Fibroblast of villous mesenchyme (primary cell): ENCODE results near the gene ZNF226. TPM values are rescaled to one million over a fixed set of nuclear protein-coding genes. Genes with fewer than 3 reads are reported as not detected.
"Not testable (repeated sequence)": the region's sequence is repeated elsewhere in the genome, so short reads cannot be mapped to it uniquely, and the experiment has no call there.

Experiments used
- DNase-seq: peaks from one replicate; pipeline ENCODE4 v3.0.0-alpha.2; 2010; ENCODE audit warnings: low read depth
- H3K4me3 ChIP-seq: 2 replicates; pipeline ENCODE4 v1.5.1; 2011; ENCODE audit warnings: low read depth, mild to moderate bottlenecking, low read length
- total RNA-seq: library from RNA; depleted of rRNA; stranded (reverse); fragments of >200 nt; gene quantifications from 2 replicates; pipeline ENCODE4 v1.2.3, GENCODE V29; 2012
- TF ChIP-seq, protein P1 (sequence below): IDR thresholded peaks from 2 replicates; pipeline ENCODE4 v1.5.1; 2012; ENCODE audit warnings: low read depth, mild to moderate bottlenecking, low read length; ENCODE audit not compliant: insufficient read depth

The ZNF226 gene
- total RNA-seq, 1 donor = 21.2 TPM

- TF ChIP-seq, protein P1, sequence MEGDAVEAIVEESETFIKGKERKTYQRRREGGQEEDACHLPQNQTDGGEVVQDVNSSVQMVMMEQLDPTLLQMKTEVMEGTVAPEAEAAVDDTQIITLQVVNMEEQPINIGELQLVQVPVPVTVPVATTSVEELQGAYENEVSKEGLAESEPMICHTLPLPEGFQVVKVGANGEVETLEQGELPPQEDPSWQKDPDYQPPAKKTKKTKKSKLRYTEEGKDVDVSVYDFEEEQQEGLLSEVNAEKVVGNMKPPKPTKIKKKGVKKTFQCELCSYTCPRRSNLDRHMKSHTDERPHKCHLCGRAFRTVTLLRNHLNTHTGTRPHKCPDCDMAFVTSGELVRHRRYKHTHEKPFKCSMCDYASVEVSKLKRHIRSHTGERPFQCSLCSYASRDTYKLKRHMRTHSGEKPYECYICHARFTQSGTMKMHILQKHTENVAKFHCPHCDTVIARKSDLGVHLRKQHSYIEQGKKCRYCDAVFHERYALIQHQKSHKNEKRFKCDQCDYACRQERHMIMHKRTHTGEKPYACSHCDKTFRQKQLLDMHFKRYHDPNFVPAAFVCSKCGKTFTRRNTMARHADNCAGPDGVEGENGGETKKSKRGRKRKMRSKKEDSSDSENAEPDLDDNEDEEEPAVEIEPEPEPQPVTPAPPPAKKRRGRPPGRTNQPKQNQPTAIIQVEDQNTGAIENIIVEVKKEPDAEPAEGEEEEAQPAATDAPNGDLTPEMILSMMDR = no peak
- H3K4me3 ChIP-seq = no peak overlapping the region
- DNase-seq = no peak
Observed at GRCh38 chr19:44190020-44190419, 25.1 kb downstream of the ZNF226 start.

DNA sequence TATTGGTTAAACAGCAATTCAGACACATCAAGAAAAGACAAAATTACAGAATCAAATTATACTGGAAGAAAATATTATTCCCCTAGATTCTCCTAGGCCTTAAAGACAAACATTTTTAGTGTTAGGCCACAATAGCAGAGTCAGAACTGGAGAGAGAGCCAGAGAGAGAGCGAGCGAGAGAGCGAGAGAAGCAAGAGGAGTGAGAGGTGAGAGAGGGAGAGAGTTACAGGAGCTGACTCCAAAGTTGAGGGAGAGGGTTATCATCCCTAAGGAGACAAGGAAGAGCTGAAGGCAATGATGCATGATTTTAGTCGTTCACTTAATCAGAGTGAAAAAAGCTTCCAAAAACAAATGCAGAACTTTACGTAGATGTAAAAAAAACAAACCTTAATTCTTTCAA lies 27.2 kb downstream of the ZNF226 start:
- no peak for DNase-seq
- TF ChIP-seq, protein P1 = no peak
- no peak overlapping the region for H3K4me3 ChIP-seq

- no peak overlapping the region for H3K4me3 ChIP-seq
- no peak for DNase-seq
- TF ChIP-seq, protein P1 = no peak
Observed at GRCh38 chr19:44196772-44197171, 31.9 kb downstream of the ZNF226 start.

DNA sequence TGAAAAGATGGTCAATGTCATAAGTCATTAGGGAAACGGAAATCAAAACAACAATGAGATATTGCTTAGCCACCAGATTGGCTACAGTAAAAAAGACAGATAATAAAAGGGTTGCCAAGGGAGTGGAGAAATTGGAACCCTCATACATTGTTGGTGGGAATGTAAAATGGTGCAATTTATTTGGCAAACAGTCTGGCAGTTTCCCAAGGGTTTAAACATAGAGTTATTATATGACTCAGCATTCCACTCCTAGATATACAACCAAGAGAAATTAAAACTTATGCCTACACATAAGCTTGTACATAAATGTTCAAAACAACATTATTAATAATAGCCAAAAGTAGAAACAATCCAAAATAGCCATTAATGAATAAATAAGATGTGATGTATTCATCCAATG lies 37.6 kb downstream of the ZNF226 start:
- TF ChIP-seq, protein P1 = no peak
- H3K4me3 ChIP-seq = no peak overlapping the region
- peak; percentile 7 for DNase-seq

DNA sequence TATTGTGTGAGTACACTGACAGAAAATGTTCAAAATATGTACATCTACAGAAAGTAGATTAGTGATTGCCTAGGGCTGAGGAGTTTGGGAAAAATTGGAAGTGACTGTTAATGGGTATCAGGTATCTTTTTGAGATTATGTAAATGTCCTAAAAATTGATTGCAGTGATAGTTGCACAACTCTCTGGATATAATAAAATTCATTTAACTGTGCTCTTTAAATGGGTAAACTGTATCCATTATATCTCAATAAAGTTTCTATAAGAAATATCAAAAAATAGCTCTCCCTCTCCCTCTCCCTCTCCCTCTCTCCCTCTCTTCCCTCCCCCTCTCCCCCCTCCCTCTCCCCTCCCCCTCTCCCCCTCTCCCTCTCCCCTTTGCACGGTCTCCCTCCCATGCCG lies 38.1 kb downstream of the ZNF226 start:
- TF ChIP-seq, protein P1 = no peak
- DNase-seq = no peak
- H3K4me3 ChIP-seq = no peak overlapping the region

DNA sequence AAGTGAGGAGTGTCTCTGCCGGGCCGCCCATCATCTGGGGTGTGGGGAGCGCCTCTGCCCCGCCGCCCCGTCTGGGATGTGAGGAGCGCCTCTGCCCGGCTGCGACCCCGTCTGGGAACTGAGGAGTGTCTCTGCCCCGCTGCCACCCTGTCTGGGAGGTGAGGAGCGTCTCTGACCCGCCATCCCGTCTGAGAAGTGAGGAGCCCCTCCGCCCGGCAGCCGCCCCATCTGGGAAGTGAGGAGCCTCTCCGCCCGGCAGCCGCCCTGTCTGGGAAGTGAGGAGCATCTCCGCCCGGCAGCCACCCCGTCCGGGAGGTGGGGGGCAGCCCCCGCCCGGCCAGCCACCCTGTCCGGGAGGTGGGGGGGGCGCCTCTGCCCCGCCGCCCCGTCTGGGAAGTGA lies 39.0 kb downstream of the ZNF226 start:
- DNase-seq, H3K4me3 ChIP-seq: not testable (repeated sequence)

GRCh38 chr19:44204772-44205171 lies 39.9 kb downstream of the ZNF226 start:
- no peak overlapping the region for H3K4me3 ChIP-seq
- TF ChIP-seq, protein P1 = no peak
- no peak for DNase-seq
